GM12864 (cell line): Measurements from ENCODE around the gene OTOF.
"Not testable (repeated sequence)": the region's sequence is repeated elsewhere in the genome, so short reads cannot be mapped to it uniquely, and the experiment has no call there.

Experiments used
- DNase-seq: peaks from one replicate; pipeline ENCODE4 v3.0.0-alpha.2; 2011; ENCODE audit warnings: low read depth
- H3K4me3 ChIP-seq: 2 replicates; pipeline ENCODE4 v1.5.1; 2011; ENCODE audit warnings: mild to moderate bottlenecking, low read depth, low read length, control low read depth
- TF ChIP-seq, protein P1 (sequence below): IDR thresholded peaks from 2 replicates; pipeline ENCODE4 v1.5.1; 2011; ENCODE audit warnings: low read depth, mild to moderate bottlenecking, moderate library complexity, low read length, control low read depth, inconsistent platforms; ENCODE audit errors: missing control alignments

The OTOF gene

DNA sequence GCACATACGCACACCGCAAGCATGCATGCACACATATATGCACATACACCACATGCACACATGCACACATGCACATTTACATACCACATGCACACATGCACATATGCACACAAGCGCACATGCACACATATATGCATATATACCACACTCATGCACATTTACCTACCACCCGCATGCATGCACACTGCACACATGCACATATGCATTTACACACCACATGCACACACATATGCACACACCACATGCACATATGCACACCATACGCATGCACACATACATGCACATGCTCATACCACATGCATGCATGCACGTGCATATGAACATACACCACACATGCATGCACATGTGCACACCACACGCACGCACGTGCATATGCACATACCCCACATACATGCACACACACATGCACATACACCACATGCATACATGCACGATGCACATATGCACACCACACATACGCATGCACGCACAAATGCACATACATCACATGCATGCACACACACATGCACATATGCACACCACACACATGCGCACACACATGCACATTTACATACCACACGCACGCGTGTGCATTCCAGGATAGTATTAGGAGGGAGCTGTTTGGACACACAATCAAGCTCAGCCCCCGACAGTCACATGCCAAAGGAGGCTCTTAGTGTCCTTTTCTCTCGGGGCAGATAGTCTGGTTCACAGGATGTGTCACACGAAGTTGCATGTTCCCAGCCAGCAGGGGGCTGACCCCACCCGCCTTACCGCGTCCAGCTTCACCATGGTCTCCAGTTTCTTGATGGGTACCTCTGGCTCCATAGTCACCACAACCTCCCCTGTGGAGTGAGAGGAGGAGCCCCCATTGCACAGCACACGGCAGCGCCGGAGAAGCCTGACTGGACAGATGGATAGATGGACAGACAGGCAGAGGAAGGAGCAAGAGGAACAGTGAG lies 5.9 kb downstream of the OTOF start:
- DNase-seq = no peak
- TF ChIP-seq, protein P1, sequence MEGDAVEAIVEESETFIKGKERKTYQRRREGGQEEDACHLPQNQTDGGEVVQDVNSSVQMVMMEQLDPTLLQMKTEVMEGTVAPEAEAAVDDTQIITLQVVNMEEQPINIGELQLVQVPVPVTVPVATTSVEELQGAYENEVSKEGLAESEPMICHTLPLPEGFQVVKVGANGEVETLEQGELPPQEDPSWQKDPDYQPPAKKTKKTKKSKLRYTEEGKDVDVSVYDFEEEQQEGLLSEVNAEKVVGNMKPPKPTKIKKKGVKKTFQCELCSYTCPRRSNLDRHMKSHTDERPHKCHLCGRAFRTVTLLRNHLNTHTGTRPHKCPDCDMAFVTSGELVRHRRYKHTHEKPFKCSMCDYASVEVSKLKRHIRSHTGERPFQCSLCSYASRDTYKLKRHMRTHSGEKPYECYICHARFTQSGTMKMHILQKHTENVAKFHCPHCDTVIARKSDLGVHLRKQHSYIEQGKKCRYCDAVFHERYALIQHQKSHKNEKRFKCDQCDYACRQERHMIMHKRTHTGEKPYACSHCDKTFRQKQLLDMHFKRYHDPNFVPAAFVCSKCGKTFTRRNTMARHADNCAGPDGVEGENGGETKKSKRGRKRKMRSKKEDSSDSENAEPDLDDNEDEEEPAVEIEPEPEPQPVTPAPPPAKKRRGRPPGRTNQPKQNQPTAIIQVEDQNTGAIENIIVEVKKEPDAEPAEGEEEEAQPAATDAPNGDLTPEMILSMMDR = no peak
- H3K4me3 ChIP-seq = no peak overlapping the region

DNA sequence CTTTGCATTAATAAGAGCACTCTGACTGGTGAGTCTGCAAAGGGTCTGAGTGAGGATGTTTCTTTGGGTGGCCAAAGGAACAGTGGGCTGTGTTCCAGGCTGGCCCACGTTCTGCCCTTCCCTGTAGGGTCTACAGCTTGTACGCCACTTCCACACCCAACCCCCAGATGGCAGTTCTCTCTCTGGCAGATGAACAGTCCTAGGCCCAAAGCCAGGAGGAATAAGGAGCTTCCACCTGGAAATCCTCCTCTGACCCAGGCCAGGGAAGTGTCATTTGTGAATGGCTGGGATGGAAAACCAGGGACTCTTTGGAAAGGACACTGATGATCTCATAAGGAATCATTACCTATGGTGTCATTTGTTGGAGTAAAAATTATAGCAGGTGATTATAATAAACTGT lies 6.6 kb downstream of the OTOF start:
- H3K4me3 ChIP-seq = no peak overlapping the region
- TF ChIP-seq, protein P1 = no peak
- no peak for DNase-seq

DNA sequence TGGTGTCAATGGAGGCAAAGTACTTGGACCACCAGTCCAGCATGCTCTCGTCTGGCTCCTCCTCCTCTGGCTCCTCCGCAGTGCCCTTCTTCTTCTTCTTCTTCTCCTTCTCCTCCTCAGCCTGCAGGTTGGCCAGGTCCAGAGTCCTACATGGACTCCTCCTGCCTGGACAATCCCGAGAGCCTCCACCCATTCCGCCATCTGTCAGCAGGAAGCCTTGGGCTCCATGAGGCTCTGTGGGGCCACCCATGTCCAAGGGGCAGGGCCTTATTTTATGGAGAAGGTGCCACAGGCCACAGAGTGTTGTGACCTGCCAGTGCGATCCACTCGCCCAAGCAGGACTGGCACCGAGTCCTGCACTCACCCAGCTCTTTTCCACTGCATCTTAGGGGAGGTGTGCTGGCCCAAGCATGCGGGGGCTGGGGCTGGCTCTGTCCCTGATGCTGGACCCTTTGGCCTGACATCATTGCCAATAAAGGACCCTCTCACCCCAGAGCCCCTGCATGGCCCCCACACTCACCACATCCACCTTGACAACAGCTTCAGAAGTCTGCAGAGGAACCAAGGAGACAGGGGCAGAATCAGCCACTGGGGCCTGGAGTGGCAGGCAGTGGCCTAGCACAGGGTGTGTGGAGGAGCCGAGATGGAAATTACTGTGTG lies 7.2 kb downstream of the OTOF start:
- DNase-seq = no peak
- no peak overlapping the region for H3K4me3 ChIP-seq
- TF ChIP-seq, protein P1 = no peak

GRCh38 chr2:26469955-26470354 lies 8.0 kb downstream of the OTOF start:
- H3K4me3 ChIP-seq = no peak overlapping the region
- no peak for DNase-seq
- TF ChIP-seq, protein P1 = no peak

DNA sequence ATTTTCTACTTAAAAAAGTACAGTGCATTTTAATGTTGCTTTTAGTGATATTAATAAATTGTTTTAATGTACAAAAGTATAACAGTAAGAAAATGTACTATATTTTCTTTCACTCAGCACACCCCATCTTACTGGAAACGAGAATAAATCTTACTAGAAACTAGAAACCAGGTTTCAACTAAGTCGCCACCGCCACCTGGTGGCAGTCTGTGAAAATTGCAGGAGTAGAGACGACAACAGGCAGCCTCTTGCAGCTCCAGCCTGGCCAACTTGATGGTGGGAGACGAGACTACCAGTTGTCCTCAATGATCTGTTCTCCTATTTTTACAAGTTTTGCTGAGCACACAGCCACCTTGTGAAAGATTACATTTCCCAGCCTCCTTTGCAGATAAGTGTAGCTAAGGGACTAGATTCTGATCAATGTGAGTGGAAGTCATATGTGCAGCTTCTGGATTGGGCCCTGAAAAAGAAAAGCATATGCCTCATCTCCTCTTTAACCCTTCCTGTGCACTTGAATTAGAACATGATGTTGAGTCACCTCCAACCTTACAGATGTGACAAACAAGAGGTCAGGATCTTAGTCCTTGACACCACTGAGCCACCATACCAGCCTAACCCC lies 8.7 kb downstream of the OTOF start:
- no peak overlapping the region for H3K4me3 ChIP-seq
- DNase-seq = peak; percentile 53
- TF ChIP-seq, protein P1 = peak; percentile 77

GRCh38 chr2:26468544-26468943 lies 9.4 kb downstream of the OTOF start:
- H3K4me3 ChIP-seq, DNase-seq: not testable (repeated sequence)

DNA sequence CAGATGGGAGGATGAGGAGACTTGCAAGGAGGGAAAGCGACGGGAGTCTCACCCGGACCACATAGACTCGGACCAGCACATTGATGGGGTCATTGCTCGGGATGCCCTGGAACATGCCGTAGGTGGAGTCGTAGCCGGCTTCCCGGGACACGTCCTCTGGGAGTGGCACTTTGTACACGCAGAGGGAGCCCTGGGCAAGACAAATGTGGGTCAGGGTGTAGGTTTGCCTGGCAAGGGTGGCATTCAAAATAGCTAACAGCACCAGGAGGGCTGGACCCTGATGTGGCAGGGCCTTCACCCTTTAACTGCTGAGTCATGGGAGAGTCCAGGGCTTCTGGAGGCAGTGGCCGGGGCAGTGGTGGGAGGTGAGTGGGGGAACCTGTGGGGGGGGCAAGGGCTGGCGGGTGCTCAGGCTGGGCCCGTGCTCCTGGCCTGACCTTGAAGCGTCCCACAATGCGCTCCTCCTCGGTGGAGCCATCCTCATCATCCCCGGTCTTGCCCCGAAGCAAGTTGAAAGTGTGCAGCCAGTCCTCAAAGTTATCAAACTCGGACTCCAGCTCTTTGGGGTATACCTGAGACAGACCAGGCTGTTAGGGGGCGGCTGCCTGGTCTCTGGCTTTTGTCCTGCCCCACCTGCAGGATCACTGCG lies 11.1 kb downstream of the OTOF start:
- no peak overlapping the region for H3K4me3 ChIP-seq
- TF ChIP-seq, protein P1 = no peak
- no peak for DNase-seq
